NOMO-1 (cell line): ENCODE results near the gene SATL1.
"Not testable (repeated sequence)": the region's sequence is repeated elsewhere in the genome, so short reads cannot be mapped to it uniquely, and the experiment has no call there.

Experiments
- DNase-seq, 2 experiments: peaks; one replicate each; lab custom pipeline; 2025; ENCODE audit not compliant: unreplicated experiment in 2 of 2; lab: John Stamatoyannopoulos, UW

The SATL1 gene

GRCh38 chrX:85243761-85244449 lies at the start of gene SATL1, which contains the start of gene ZNF711:
SATL1 (minus strand) TSS chrX:85243779; CDS start chrX:85108968, 134,811 bp downstream.
ZNF711 (plus strand) TSS chrX:85243991; CDS start chrX:85247573, 3,582 bp downstream.
- DNase-seq: no peak

GRCh38 chrX:85288992-85289723 lies 45.6 kb upstream of the SATL1 start:
- DNase-seq: no peak

DNA sequence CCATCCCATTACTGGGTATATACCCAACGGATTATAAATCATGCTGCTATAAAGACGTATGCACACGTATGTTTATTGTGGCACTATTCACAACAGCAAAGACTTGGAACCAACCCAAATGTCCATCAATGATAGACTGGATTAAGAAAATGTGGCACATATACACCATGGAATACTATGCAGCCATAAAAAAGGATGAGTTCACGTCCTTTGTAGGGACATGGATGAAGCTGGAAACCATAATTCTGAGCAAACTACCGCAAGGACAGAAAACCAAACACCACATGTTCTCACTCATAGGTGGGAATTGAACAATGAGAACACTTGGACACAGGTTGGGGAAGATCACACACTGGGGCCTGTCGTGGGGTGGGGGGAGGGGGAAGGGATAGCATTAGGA lies 41.7 kb upstream of the SATL1 start:
- DNase-seq: not testable (repeated sequence)

DNA sequence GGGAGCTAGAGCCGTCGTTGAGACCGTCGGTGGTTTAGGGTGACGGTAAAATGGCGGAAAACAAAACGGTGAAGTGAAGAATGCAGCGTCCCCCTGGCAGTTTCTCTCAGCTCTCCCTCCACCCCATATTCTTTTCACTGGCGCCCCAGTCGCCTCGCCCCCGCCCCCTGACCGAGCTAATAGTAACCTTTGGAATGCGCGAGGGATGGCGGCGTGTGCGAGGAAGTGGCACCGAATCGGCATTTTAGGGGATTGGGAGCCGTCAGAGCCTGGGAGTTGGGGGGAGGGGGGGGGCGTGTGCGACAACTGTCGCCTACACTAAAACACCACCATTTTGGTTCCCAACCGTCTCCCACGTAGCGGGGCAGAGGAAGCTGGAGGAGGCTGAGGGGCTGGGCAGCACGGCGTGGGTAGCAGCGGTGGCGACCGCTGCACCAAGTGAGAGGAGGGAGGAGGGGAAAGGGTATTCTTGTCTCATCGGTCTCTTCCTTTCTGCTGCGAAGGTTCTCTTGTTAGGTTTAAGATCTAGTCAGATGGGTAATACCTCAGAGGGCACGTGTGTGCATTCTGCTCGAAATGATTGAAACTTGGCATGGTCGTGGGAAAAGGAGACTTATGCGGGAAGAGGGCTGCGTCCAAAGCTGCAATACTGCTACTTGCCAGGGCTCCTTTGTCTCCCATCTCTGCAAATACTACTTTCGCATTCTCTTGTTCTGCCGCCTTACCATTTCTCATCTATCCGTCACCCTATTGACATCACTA lies 1.1 kb upstream of the SATL1 start:
- no peak for DNase-seq

GRCh38 chrX:85243155-85243554 lies 424 bp downstream of the SATL1 start:
- DNase-seq: no peak

GRCh38 chrX:85223359-85223758 lies 20.2 kb downstream of the SATL1 start:
- no peak for DNase-seq

DNA sequence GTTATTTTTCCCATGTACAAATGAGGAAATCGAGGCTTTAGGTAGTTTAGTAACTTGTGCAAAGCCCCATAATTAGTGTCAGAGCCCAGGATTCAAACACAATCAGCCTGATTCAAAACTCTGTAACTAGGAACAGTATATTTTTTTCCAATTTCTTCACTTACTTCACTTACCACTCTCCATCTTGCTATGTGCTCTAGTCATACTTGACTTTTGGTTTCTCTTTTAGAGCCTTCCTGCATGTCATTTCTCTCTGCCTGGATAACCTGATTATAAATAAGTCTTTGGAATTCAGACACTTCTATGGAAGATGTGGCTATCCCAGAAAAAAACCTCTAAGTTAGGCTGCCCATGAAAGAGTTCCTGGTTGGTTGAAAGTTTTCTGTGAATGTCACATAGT lies 22.2 kb downstream of the SATL1 start:
- DNase-seq: no peak

DNA sequence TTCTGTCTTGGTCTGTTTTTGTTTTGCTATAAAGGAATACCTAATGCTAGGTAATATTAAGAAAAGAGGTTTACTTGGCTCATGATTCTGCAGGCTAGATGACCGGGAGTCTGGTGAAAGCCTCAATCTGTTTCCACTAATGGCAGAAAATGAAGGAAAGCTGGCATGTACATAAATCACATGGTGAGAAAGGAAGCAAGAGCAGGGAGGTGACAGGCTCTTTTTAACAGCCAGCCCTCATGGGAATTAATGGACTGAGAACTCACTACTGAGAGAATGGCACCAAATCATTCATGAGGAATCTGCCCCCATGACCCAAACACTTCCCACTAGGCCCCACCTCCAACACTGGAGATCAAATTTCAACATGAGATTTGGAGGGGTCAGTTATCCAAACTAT lies 27.6 kb downstream of the SATL1 start:
- DNase-seq: no peak

DNA sequence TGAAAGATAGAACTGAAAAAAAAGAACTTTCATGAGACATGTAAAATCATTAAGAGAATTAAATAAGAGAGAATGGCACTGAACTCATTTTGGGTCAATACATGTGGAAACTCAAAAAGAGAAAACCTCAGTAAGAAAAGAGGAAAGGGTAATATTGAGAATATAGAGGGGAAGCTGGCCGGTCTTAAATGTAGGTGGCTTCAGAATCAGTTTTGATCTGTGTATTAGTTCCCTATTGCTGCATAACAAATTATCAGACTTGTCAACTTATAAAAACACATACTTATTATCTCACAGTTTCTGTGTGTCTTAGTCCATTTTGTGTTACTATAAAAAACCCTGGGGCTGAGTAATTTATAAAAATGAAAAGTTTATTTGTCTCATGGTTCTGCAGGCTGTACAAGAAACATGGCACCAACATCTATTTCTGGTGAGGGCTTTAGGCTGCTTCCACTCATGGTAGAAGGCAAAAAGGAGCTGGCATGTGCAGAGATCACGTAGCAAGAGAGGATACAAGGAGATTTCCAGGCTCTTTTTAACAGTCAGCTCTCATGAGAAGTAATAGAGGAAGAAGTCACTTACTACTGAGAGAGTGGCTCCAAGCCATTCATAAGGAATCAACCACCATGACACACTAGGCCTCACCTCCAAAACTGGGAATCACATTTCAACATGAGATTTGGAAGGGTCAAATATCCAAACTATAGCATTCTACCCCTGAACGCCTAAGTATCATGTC lies 29.6 kb downstream of the SATL1 start:
- no peak for DNase-seq

- no peak for DNase-seq
These were observed 40.1 kb downstream of the SATL1 start for GRCh38 chrX:85203461-85203970.

- DNase-seq: no peak
These were observed 47.3 kb downstream of the SATL1 start for GRCh38 chrX:85196319-85196718.

GRCh38 chrX:85159644-85160043 lies 83.9 kb downstream of the SATL1 start:
- DNase-seq: no peak

DNA sequence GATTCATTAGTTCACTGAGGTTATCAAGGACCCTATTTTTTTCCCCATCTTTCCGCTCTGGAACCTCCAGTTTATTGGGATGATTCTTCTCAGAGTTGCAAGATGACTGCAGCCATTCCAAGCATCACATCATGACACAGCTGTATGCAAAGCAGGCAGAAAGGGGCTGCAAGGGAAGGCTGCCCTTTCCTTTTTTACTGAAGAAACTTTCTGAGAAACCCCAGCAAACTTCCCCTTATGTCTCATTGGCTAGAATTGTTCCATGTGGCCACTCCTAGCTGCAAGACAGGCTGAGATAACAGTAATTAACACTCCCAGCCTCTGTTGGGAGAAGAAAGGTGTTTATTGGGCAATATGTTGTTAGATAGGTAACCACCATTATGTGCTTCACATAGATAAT lies 102.6 kb downstream of the SATL1 start:
- no peak for DNase-seq

GRCh38 chrX:85139422-85139821 lies 104.2 kb downstream of the SATL1 start:
- DNase-seq: no peak

- no peak for DNase-seq
These were observed 107.2 kb downstream of the SATL1 start for GRCh38 chrX:85136409-85136808.

DNA sequence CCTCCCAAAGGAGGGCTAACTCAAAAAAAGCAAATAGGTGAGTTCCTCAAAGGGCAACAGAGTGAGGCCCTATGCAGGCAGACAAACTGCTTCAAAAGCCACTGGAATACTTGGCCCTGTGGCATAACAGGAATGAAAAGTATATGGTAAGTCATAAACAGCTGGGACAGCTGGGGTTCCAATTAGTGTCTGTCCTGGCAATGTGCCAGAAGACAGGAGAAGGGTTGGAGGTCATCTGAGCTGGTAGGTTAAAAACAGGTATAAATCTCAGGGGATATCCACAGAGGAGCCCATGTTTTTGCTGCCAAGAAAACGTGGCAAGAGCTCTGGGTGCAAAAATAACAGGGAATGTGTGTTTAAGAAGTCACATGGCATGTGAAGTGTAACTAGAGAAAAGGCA lies 128.3 kb downstream of the SATL1 start:
- DNase-seq: no peak

- no peak for DNase-seq
These were observed 128.8 kb downstream of the SATL1 start for GRCh38 chrX:85114776-85115175.

DNA sequence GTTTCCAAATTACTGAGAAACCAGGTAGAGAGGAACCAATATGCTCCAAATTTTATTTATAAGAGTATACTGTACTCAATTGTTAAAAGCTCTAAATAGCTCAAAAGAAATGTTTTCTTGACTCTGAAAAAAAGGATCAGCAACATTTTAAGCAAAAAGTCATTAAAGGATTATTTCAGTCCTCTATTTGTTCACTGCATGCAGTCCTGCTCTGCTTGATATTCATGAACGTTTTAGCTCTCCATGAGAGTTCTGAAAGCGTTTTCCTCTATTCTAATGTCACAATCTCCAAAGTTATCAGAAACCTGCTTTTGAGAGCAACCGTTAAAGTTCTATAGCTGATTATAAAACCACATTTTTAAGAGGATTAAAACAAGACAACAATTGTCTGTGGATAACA lies 129.4 kb downstream of the SATL1 start:
- DNase-seq: no peak

DNA sequence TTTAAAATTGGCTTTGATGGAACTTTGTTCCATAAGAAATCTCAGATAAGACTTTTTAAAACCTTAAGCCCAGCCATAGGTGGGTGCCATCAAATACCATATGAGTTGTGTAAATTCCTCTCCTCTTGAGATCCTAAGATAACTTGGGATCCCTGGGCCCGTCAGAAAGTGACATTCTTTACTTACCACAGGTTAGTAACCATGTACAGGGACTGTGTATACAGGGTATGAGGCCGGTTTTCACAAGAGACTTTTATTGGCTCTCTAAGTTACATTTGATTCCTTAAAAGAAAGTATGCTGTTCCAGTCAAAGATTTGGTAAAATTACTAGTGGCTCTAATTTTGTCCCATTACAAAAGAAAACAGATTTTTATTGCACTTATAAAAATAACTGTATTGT lies 129.8 kb downstream of the SATL1 start:
- no peak for DNase-seq

DNA sequence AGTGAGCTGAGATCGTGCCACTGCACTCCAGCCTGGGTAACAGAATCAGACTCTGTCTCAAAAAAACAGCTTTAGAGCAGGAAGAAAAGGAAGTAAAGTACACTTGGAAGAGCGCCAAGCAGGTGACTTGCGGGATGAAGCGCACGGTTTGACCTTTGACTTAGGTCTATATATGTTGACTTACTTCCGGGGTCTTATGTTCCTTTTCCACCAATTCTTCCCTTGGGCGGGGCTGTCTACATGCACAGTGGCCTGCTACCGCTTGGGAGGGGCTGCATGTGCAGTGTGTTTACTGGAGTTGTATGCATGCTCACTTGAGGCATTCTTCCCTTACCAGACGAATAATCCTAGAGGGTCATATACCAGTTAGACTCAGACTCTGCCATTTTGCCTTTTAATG lies 131.3 kb downstream of the SATL1 start:
- DNase-seq: no peak

- no peak for DNase-seq
These were observed 132.2 kb downstream of the SATL1 start for GRCh38 chrX:85111347-85111746.
